Neuronal stem cell (in vitro differentiated cells): ENCODE results near the gene P2RX6.
"Not testable (repeated sequence)": the region's sequence is repeated elsewhere in the genome, so short reads cannot be mapped to it uniquely, and the experiment has no call there.

Experiments
- DNase-seq: peaks from one replicate; pipeline ENCODE4 v3.0.0-alpha.2; 2013; ENCODE audit warnings: low spot score
- H2AFZ ChIP-seq: one replicate; pipeline ENCODE4 v1.6.1; 2013; ENCODE audit warnings: mild to moderate bottlenecking, low read length, inconsistent platforms
- H2AK5ac ChIP-seq: 2 replicates; pipeline ENCODE4 v1.6.1; 2013; ENCODE audit warnings: low read depth, mild to moderate bottlenecking, inconsistent platforms, low read length, moderate library complexity, mixed read lengths
- H2BK120ac ChIP-seq: 2 replicates; pipeline ENCODE4 v1.6.1; 2013; ENCODE audit warnings: low read depth, mild to moderate bottlenecking, inconsistent platforms, low read length, moderate library complexity, mixed read lengths
- H2BK12ac ChIP-seq: one replicate; pipeline ENCODE4 v1.6.1; 2013; ENCODE audit warnings: low read length, inconsistent platforms
- H2BK15ac ChIP-seq: 2 replicates; pipeline ENCODE4 v1.6.1; 2013; ENCODE audit warnings: mild to moderate bottlenecking, low read length, inconsistent platforms, mixed read lengths
- H2BK5ac ChIP-seq: one replicate; pipeline ENCODE4 v1.6.1; 2013; ENCODE audit warnings: inconsistent platforms, mild to moderate bottlenecking, low read length, moderate library complexity
- H3K14ac ChIP-seq: one replicate; pipeline ENCODE4 v1.6.1; 2013; ENCODE audit warnings: low read length, inconsistent platforms
- H3K18ac ChIP-seq: 2 replicates; pipeline ENCODE4 v1.6.1; 2013; ENCODE audit warnings: low read length, inconsistent platforms
- H3K23ac ChIP-seq: 2 replicates; pipeline ENCODE4 v1.6.1; 2013; ENCODE audit warnings: low read depth, mild to moderate bottlenecking, mixed read lengths, low read length, inconsistent platforms; ENCODE audit not compliant: poor library complexity
- H3K27ac ChIP-seq: replicated peaks from 3 replicates; pipeline ENCODE4 v1.5.1; 2013; ENCODE audit warnings: low read length, inconsistent platforms
- H3K27me3 ChIP-seq, 3 experiments: 2 replicates each; pipeline ENCODE4 v1.6.1; 2013; ENCODE audit warnings: low read length in 3 of 3, mild to moderate bottlenecking in 2 of 3, inconsistent platforms in 1 of 3, low read depth in 1 of 3, mixed read lengths in 1 of 3, moderate library complexity in 1 of 3; ENCODE audit not compliant: control insufficient read depth in 3 of 3, insufficient read depth in 3 of 3
- H3K36me3 ChIP-seq, 2 donors: replicated peaks in 1 of 2; 2 replicates each; pipeline ENCODE4 v1.6.1; 2013; ENCODE audit warnings: low read length in 2 of 2; ENCODE audit not compliant: control insufficient read depth in 2 of 2, insufficient read depth in 2 of 2
- H3K4ac ChIP-seq: 2 replicates; pipeline ENCODE4 v1.6.1; 2013; ENCODE audit warnings: inconsistent platforms, mild to moderate bottlenecking, low read length, moderate library complexity
- H3K4me1 ChIP-seq, 2 donors: 1 replicate in 1 of 2; 2 replicates in 1 of 2; pipeline ENCODE4 v1.6.1; 2013; ENCODE audit warnings: low read length in 2 of 2, low read depth in 1 of 2; ENCODE audit not compliant: control insufficient read depth in 2 of 2, insufficient read depth in 1 of 2
- H3K4me2 ChIP-seq: one replicate; pipeline ENCODE4 v1.6.1; 2013; ENCODE audit warnings: mild to moderate bottlenecking, low read length, inconsistent platforms; ENCODE audit not compliant: insufficient read depth, poor library complexity, severe bottlenecking
- H3K4me3 ChIP-seq, 2 donors: 2 replicates each; pipeline ENCODE4 v1.5.1; 2013; ENCODE audit warnings: low read length in 2 of 2, mild to moderate bottlenecking in 2 of 2, inconsistent platforms in 1 of 2, moderate library complexity in 1 of 2
- H3K79me1 ChIP-seq: one replicate; pipeline ENCODE4 v1.6.1; 2013; ENCODE audit warnings: low read depth, mild to moderate bottlenecking, inconsistent platforms, low read length, moderate library complexity
- H3K9ac ChIP-seq: one replicate; pipeline ENCODE4 v1.6.1; 2013; ENCODE audit warnings: mild to moderate bottlenecking, low read depth, low read length, inconsistent platforms; ENCODE audit not compliant: poor library complexity
- H3K9me3 ChIP-seq, 2 donors: replicated peaks in 1 of 2; 2 replicates each; pipeline versions ENCODE3 to v1.6.1; 2013; ENCODE audit warnings: low read length in 2 of 2, mild to moderate bottlenecking in 2 of 2, inconsistent platforms in 1 of 2, low read depth in 1 of 2, mixed read lengths in 1 of 2, moderate library complexity in 1 of 2; ENCODE audit not compliant: control insufficient read depth in 2 of 2, insufficient read depth in 1 of 2
- H4K8ac ChIP-seq: one replicate; pipeline ENCODE4 v1.6.1; 2013; ENCODE audit warnings: low read depth, mild to moderate bottlenecking, inconsistent platforms, low read length, moderate library complexity
- H4K91ac ChIP-seq: one replicate; pipeline ENCODE4 v1.6.1; 2013; ENCODE audit warnings: low read length, low read depth, mild to moderate bottlenecking, inconsistent platforms; ENCODE audit not compliant: poor library complexity
- WGBS, 2 donors: extraction: QIAGEN DNeasy Blood & Tissue Kit; methylation state at CpG; one replicate each; pipeline ENCODE4 v1.1.7; 2013; ENCODE audit warnings: missing lambda C conversion rate in 2 of 2, mixed read lengths in 1 of 2; ENCODE audit not compliant: insufficient read length in 2 of 2, insufficient replicate concordance in 1 of 2; ENCODE audit errors: extremely low coverage in 2 of 2; 5-methylcytosine and 5-hydroxymethylcytosine counted together

The P2RX6 gene

DNA sequence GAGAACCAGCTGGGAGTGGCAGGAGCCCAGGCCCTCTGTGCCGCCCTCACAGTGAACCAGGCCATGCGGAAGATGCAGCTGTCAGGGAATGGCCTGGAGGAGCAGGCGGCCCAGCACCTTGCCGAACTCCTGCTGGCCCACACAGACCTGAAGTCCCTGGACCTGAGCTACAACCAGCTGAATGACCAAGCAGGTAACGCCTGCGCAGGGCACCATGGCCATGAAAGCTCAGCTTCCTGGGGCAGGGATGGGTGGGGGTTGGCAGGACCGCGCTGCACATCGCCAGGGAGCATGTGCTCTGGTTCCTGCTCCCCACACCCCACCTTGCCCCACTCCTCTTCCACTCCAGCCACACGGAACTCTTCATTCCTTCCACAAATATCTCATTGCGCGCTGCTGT lies 34.0 kb downstream of the P2RX6 start:
- not testable (repeated sequence) for H3K4me3 ChIP-seq, H4K8ac ChIP-seq, H2AK5ac ChIP-seq, H2AFZ ChIP-seq, H2BK12ac ChIP-seq, H3K36me3 ChIP-seq, DNase-seq, H3K4me2 ChIP-seq, H3K4ac ChIP-seq, H2BK120ac ChIP-seq, H4K91ac ChIP-seq, H3K23ac ChIP-seq, H2BK15ac ChIP-seq, H3K27ac ChIP-seq, H3K9me3 ChIP-seq, H3K14ac ChIP-seq, H2BK5ac ChIP-seq, H3K79me1 ChIP-seq, H3K9ac ChIP-seq, H3K18ac ChIP-seq
- Histone ChIP-seq H3K27me3 (peaks cover 0 to 27% (median 0%) of the 10 kb centered on the region in 3 experiments), H3K4me1 (peaks cover 15 to 20% of the 10 kb centered on the region in 2 donors)
- no CpG with 5 or more reads among the region's 12 CpGs for WGBS, 2 donors

DNA sequence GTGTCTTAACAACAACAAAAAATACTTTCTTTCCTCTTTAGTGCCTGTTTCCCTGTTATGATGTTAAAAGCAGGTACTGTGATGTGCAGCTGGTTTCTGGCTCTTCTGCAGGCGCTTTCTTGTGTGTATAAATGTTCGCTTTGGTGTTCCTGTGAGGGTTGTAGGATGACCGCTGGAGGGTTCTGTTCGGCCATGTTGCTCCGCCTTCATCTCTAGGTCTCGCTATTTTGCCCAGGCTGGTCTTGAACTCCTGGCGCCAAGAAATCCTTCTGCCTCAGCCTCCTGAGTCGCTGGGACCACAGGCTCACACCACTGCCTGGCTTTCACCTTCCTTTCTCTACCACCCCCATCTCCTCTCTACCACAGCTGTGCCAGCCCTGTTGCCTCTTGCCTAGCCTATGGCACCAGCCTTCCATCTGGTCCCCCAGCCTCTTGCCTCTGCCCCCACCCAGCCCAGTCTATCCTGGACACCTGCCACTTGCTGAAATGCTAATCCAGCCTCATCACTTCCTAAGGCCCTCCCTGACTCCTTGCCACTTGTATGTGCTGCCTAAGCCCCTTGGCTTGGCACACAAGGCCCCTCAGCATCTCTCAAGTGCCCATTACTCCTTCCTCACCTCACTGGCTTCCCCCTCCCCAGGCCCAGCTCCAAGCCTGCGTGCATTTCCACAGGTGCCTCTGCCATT lies 36.3 kb downstream of the P2RX6 start:
- no peak overlapping the region for H3K4ac ChIP-seq
- no peak overlapping the region for H2AK5ac ChIP-seq
- H2BK12ac ChIP-seq: no peak overlapping the region
- H3K27ac ChIP-seq: no peak overlapping the region
- H3K23ac ChIP-seq: peak overlapping the region; percentile 0
- no peak overlapping the region for H3K18ac ChIP-seq
- WGBS, 2 donors: no CpG with 5 or more reads among the region's 9 CpGs
- peaks cover 4 to 6% of the 10 kb centered on the region in 2 donors for H3K4me1 ChIP-seq
- no peak overlapping the region for H3K4me3 ChIP-seq
- H4K91ac ChIP-seq: no peak overlapping the region
- H3K79me1 ChIP-seq: no peaks in the 10 kb centered on the region
- peak overlapping the region; percentile 33 for H3K14ac ChIP-seq
- no peak overlapping the region for H2BK120ac ChIP-seq
- no peak overlapping the region for H4K8ac ChIP-seq
- peak overlapping the region; percentile 10 for H2BK15ac ChIP-seq
- no peak overlapping the region for H2BK5ac ChIP-seq
- H3K4me2 ChIP-seq: no peak overlapping the region
- no peaks in the 10 kb centered on the region for H3K36me3 ChIP-seq
- no peaks in the 10 kb centered on the region for H3K9me3 ChIP-seq
- H3K27me3 ChIP-seq: peaks cover 0 to 30% (median 0%) of the 10 kb centered on the region in 3 experiments
- no peak overlapping the region for H3K9ac ChIP-seq
- no peak overlapping the region for H2AFZ ChIP-seq
- DNase-seq: no peak

DNA sequence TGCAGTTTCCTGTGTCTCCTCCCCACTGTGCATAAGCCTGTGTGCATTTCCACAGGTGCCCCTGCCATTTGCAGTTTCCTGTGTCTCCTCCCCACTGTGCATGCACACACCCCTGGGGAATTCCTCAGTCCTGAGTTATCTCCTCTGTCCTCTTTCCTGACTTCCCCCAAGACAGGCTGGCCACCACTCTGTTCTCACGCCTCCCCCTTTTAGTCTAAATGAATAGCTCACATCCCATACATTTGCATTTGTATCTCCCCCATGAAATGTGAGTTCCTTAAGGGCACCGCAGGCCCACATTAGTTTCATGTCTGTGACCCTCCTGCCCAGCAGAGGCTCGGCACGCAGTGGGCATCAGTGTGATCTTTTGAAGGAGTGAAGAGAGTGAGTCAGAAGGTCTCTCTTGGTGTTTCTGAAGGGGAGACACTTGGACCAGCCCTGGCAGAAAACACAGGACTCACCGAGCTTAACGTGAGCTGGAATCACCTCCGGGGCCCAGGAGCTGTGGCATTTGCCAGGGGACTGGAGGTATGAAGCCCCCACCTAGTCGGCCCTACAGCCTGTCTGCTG lies 37.0 kb downstream of the P2RX6 start:
- no peak overlapping the region for H3K4me3 ChIP-seq
- H2BK5ac ChIP-seq: no peak overlapping the region
- H4K8ac ChIP-seq: no peak overlapping the region
- no CpG with 5 or more reads among the region's 8 CpGs for WGBS, 2 donors
- H3K18ac ChIP-seq: no peak overlapping the region
- H3K27me3 ChIP-seq: peaks cover 0 to 34% (median 0%) of the 10 kb centered on the region in 3 experiments
- H3K4ac ChIP-seq: no peak overlapping the region
- H3K4me2 ChIP-seq: no peak overlapping the region
- H3K14ac ChIP-seq: no peak overlapping the region
- no peak for DNase-seq
- no peaks in the 10 kb centered on the region for H3K36me3 ChIP-seq
- no peak overlapping the region for H2BK120ac ChIP-seq
- H3K9ac ChIP-seq: no peak overlapping the region
- peaks cover 0 to 2% of the 10 kb centered on the region in 2 donors for H3K9me3 ChIP-seq
- H2BK15ac ChIP-seq: peak overlapping the region; percentile 10
- peak overlapping the region; percentile 0 for H3K23ac ChIP-seq
- H3K27ac ChIP-seq: no peak overlapping the region
- no peak overlapping the region for H4K91ac ChIP-seq
- H3K79me1 ChIP-seq: no peaks in the 10 kb centered on the region
- peaks cover 3 to 5% of the 10 kb centered on the region in 2 donors for H3K4me1 ChIP-seq
- H2BK12ac ChIP-seq: no peak overlapping the region
- H2AFZ ChIP-seq: peak overlapping the region; percentile 22
- no peak overlapping the region for H2AK5ac ChIP-seq

DNA sequence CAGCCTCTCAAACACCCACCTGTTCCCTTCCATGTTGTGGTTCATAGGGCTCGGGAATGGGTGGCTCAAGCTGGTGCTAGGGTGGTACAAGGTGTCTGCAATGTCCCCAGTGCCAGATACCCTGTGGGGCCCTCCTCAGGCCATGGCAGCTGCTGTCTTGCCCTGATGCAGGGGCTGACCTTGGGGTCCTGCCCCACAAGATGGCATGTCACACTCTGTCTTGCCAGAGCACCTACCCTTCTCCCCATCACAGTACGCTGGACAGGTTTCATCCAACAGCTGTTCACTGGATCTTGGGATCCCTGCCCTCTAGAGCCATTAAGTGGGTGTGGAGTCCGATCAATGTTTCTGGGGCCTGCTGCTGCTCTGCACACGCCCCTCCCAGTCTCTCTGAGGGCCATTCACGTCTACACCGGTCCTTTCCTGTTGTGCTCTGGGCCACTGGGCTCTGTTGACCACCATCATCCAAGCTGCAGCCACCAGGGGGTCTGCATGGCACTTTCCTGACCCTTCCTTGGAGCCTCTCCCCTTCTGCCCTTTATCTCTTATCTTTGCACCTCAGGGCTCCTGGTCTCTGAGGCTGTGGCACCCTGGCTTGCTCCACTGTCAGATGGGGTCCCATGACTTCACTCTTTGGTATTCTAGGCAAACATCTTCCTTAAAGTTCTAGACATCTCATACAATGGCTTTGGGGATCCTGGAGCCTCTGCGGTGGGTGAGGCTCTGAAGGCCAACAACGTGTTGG lies 37.9 kb downstream of the P2RX6 start:
- H3K27me3 ChIP-seq: peaks cover 0 to 29% (median 0%) of the 10 kb centered on the region in 3 experiments
- no peak overlapping the region for H3K9ac ChIP-seq
- no peak overlapping the region for H2BK120ac ChIP-seq
- no peak overlapping the region for H2AFZ ChIP-seq
- peaks cover 3 to 5% of the 10 kb centered on the region in 2 donors for H3K4me1 ChIP-seq
- H3K18ac ChIP-seq: no peak overlapping the region
- peak overlapping the region; percentile 74 for H2AK5ac ChIP-seq
- no peak for DNase-seq
- peak overlapping the region; percentile 12 for H3K23ac ChIP-seq
- no peak overlapping the region for H4K91ac ChIP-seq
- no peak overlapping the region for H3K4me2 ChIP-seq
- H3K14ac ChIP-seq: peak overlapping the region; percentile 10
- H2BK12ac ChIP-seq: no peak overlapping the region
- no peak overlapping the region for H3K4ac ChIP-seq
- H2BK15ac ChIP-seq: no peak overlapping the region
- WGBS, 2 donors: no CpG with 5 or more reads among the region's 8 CpGs
- H3K9me3 ChIP-seq: peaks cover 0 to 2% of the 10 kb centered on the region in 2 donors
- no peak overlapping the region for H3K27ac ChIP-seq
- H2BK5ac ChIP-seq: no peak overlapping the region
- H4K8ac ChIP-seq: no peak overlapping the region
- H3K4me3 ChIP-seq: no peak overlapping the region
- H3K79me1 ChIP-seq: no peaks in the 10 kb centered on the region
- H3K36me3 ChIP-seq: no peaks in the 10 kb centered on the region
